Suprapubic skin (tissue), 4 donors: ENCODE results near the gene TNFRSF4. TPM values are rescaled to one million over a fixed set of nuclear protein-coding genes. Genes with fewer than 3 reads are reported as not detected.
A peak's percentile ranks its signal among the peaks of the same experiment; 100 is the strongest.
"Not testable (repeated sequence)": the region's sequence is repeated elsewhere in the genome, so short reads cannot be mapped to it uniquely, and the experiment has no call there.

Experiments used
- DNase-seq, 2 donors: peaks; one replicate each; pipeline ENCODE4 v3.0.0-alpha.2; 2019; ENCODE audit warnings: low spot score in 2 of 2
- H3K27ac ChIP-seq: fragments of 200-600 bp; sonication (generic); one replicate; pipeline ENCODE4 v1.5.1; 2019
- H3K27me3 ChIP-seq: fragments of 200-600 bp; sonication (generic); one replicate; pipeline ENCODE4 v1.5.1; 2019
- H3K36me3 ChIP-seq: fragments of 200-600 bp; sonication (generic); one replicate; pipeline ENCODE4 v1.5.1; 2019
- H3K4me1 ChIP-seq: fragments of 200-600 bp; sonication (generic); one replicate; pipeline ENCODE4 v1.5.1; 2019
- H3K4me3 ChIP-seq: fragments of 200-600 bp; sonication (generic); one replicate; pipeline ENCODE4 v1.5.1; 2019; ENCODE audit warnings: mild to moderate bottlenecking
- H3K9me3 ChIP-seq: fragments of 200-600 bp; sonication (generic); one replicate; pipeline ENCODE4 v1.5.1; 2019
- CTCF ChIP-seq, 2 donors: fragments of 200-600 bp in 1 of 2; fragments of 450-650 bp in 1 of 2; sonication (generic) in 1 of 2; IDR thresholded peaks; one replicate each; pipeline ENCODE4 v1.5.1; 2016 to 2019; ENCODE audit warnings: antibody characterized with exemption in 2 of 2, mild to moderate bottlenecking in 1 of 2, moderate library complexity in 1 of 2
- EP300 ChIP-seq: sonication (generic); formaldehyde crosslinking; IDR thresholded peaks from one replicate; pipeline ENCODE4 v1.6.1; 2017; ENCODE audit warnings: antibody characterized with exemption
- POLR2A ChIP-seq, 2 donors: fragments of 450-650 bp; IDR thresholded peaks; one replicate each; pipeline ENCODE4 v1.6.1; 2017; ENCODE audit warnings: antibody characterized with exemption in 2 of 2, mild to moderate bottlenecking in 2 of 2, moderate library complexity in 2 of 2
- POLR2AphosphoS5 ChIP-seq, 3 donors: sonication (generic); formaldehyde crosslinking; IDR thresholded peaks; one replicate each; pipeline ENCODE4 v1.6.1; 2017; ENCODE audit warnings: antibody characterized with exemption in 3 of 3
- WGBS: methylation state at CpG from one replicate; pipeline ENCODE4 v1.1.5; 2018; 5-methylcytosine and 5-hydroxymethylcytosine counted together
- total RNA-seq, 4 donors: library from RNA; depleted of rRNA; stranded (reverse); fragments of >200 nt; gene quantifications; one replicate each; pipeline ENCODE4 v1.1.0, GENCODE V29; 2016

Gene TNFRSF4
- total RNA-seq, 4 donors from 2014 or later: 0.42 to 1.4 (median 0.72) TPM; not detected in 1

- Histone ChIP-seq H3K9me3 (peaks cover 3% of the 10 kb centered on the region), H3K27me3 (peaks cover 6% of the 10 kb centered on the region), H3K27ac (no peak overlapping the region), H3K36me3 (no peaks in the 10 kb centered on the region), H3K4me1 (peaks cover 14% of the 10 kb centered on the region), H3K4me3 (no peak overlapping the region)
- peak in 1 of 2 donors; percentile 51 for DNase-seq
- TF ChIP-seq EP300 (no peak), POLR2A (IDR thresholded peaks at IDR 0.05) (no peak), POLR2AphosphoS5 (IDR thresholded peaks at IDR 0.05) (no peak), CTCF (IDR thresholded peaks at IDR 0.05) (no peak)
- 86% methylated on average over 8 of the region's 13 CpGs for WGBS
These were observed 17.3 kb downstream of the TNFRSF4 start for GRCh38 chr1:1196431-1197187.

- not testable (repeated sequence) for H3K4me3 ChIP-seq, H3K27me3 ChIP-seq, H3K9me3 ChIP-seq, H3K27ac ChIP-seq, H3K36me3 ChIP-seq, H3K4me1 ChIP-seq, DNase-seq
- 97% methylated on average over 6 of the region's 6 CpGs for WGBS
These were observed 18.2 kb downstream of the TNFRSF4 start for GRCh38 chr1:1195726-1196125.

GRCh38 chr1:1194723-1195122 lies 19.2 kb downstream of the TNFRSF4 start:
- H3K27ac ChIP-seq: no peak overlapping the region
- H3K36me3 ChIP-seq: no peaks in the 10 kb centered on the region
- TF ChIP-seq POLR2AphosphoS5 (IDR thresholded peaks at IDR 0.05) (no peak), CTCF (IDR thresholded peaks at IDR 0.05) (no peak), EP300 (no peak), POLR2A (IDR thresholded peaks at IDR 0.05) (no peak)
- no peaks in the 10 kb centered on the region for H3K4me1 ChIP-seq
- DNase-seq: no peak
- WGBS: 60% methylated on average over 3 of the region's 3 CpGs
- H3K9me3 ChIP-seq: peaks cover 3% of the 10 kb centered on the region
- no peak overlapping the region for H3K4me3 ChIP-seq
- no peaks in the 10 kb centered on the region for H3K27me3 ChIP-seq

- H3K27ac ChIP-seq: no peak overlapping the region
- TF ChIP-seq EP300 (no peak), CTCF (IDR thresholded peaks at IDR 0.05) (no peak), POLR2AphosphoS5 (IDR thresholded peaks at IDR 0.05) (no peak)
- no peaks in the 10 kb centered on the region for H3K27me3 ChIP-seq
- H3K36me3 ChIP-seq: no peaks in the 10 kb centered on the region
- H3K4me1 ChIP-seq: no peaks in the 10 kb centered on the region
- WGBS: 71% methylated on average over 11 of the region's 11 CpGs
- peaks cover 3% of the 10 kb centered on the region for H3K9me3 ChIP-seq
- no peak for DNase-seq
- H3K4me3 ChIP-seq: no peak overlapping the region
These were observed 22.2 kb downstream of the TNFRSF4 start for GRCh38 chr1:1191734-1192133.

GRCh38 chr1:1189111-1189510 lies 24.8 kb downstream of the TNFRSF4 start:
- Histone ChIP-seq H3K27me3 (no peaks in the 10 kb centered on the region), H3K4me3 (no peak overlapping the region), H3K27ac (no peak overlapping the region), H3K4me1 (no peaks in the 10 kb centered on the region), H3K9me3 (peaks cover 3% of the 10 kb centered on the region), H3K36me3 (no peaks in the 10 kb centered on the region)
- WGBS: 75% methylated on average over 5 of the region's 5 CpGs
- no peak for DNase-seq
- TF ChIP-seq POLR2AphosphoS5 (IDR thresholded peaks at IDR 0.05) (no peak), EP300 (no peak), CTCF (IDR thresholded peaks at IDR 0.05) (no peak), POLR2A (IDR thresholded peaks at IDR 0.05) (no peak)

- no peaks in the 10 kb centered on the region for H3K9me3 ChIP-seq
- no peaks in the 10 kb centered on the region for H3K4me1 ChIP-seq
- DNase-seq: no peak
- TF ChIP-seq POLR2AphosphoS5 (IDR thresholded peaks at IDR 0.05): no peak
- no peak for TF ChIP-seq CTCF (IDR thresholded peaks at IDR 0.05)
- TF ChIP-seq EP300: no peak
- TF ChIP-seq POLR2A (IDR thresholded peaks at IDR 0.05): no peak
- no peaks in the 10 kb centered on the region for H3K27me3 ChIP-seq
- H3K4me3 ChIP-seq: no peak overlapping the region
- no peaks in the 10 kb centered on the region for H3K36me3 ChIP-seq
- no peak overlapping the region for H3K27ac ChIP-seq
These were observed 26.0 kb downstream of the TNFRSF4 start for GRCh38 chr1:1187938-1188337.
